ENCODE results near the gene LMTK3.
"Not testable (repeated sequence)": the region's sequence is repeated elsewhere in the genome, so short reads cannot be mapped to it uniquely, and the experiment has no call there.

Gene LMTK3

DNA sequence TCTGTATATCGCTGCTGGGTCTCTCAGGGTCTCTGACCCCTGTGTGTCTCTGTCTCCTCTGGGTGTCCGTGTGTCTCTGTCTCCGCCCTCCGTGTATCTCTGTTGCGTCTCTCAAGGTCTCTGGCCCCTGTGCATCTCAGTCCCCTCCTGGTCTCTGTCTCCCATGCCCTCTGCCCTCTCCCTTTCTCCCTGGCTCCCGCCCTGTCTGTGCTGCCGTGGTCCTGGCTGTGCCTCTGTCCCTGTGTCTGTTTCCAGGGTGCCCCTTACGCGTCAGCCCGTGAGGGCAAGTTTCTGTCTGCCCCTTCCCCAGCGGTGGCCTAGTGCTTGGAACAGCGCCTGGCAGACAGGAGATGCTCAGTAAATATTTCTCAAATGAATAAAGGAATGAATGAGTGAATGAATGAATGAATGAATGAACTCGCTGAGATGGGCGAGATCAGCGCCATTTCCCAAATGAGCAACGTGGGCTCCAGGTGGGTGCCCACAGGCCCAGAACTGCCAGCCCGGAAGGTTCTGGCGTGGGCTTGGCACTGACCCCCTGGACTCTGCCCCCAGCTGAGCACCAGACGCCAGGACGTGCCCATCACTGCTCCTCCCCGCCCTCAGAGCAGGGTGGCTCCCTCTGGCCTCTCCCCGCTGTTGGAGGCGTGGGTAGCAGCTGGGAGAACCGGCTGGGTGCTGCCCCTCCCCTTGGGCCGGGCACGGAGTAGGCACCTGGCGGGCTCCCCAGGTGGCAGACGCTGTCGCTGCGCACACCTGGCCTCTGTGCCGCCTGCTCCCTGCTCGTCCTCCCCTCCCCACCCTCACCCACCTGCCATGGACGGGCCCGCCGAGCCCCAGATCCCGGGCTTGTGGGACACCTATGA lies 40.0 kb upstream of the LMTK3 start, which contains the start of gene SULT2B1:
Gene SULT2B1 (plus strand): TSS at position 736 of the 866 bp plus-strand sequence. CDS start 81 bp downstream, at position 817.
- no peak for DNase-seq (ENCODE audit: low spot score in 2 of 2)
- no peak for ATAC-seq (replicated peaks; ENCODE audit: extremely low read depth, poor library complexity, severe bottlenecking)
- Mint-ChIP-seq H3K27ac (ENCODE audit: low read depth) (no peak within 1 kb of the TSS), H3K4me3 (no peak within 1 kb of the TSS), H3K9me3 (no peaks in the 10 kb centered on the region), H3K27me3 (peaks cover 7% of the 10 kb centered on the region), H3K36me3 (ENCODE audit: insufficient read depth) (no peaks in the 10 kb centered on the region), H3K4me1 (no peaks in the 10 kb centered on the region)

DNA sequence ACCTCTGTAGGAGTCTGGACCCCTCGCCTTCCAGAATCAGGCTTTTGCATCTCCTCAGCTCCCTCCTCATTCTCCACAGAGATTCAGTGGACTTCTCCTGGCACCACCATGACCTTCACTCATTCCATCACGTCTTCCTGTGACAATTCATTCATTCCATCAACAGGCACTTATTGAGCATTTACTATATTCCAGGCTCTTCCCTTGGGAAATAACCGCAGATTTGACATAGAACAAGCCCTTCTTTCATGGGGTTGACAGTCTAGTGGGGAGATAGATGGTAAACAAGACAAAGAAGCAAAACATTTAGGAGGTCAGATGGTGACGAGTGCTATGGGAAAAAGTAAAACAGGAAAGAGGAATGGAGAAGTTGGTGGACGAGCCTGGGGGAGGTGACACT lies 37.7 kb upstream of the LMTK3 start:
- ATAC-seq (replicated peaks; ENCODE audit: extremely low read depth, poor library complexity, severe bottlenecking) (no peak), DNase-seq (ENCODE audit: low spot score in 2 of 2) (no peak)
- Mint-ChIP-seq H3K4me1 (no peaks in the 10 kb centered on the region), H3K4me3 (no peak overlapping the region), H3K27ac (ENCODE audit: low read depth) (no peak overlapping the region), H3K36me3 (ENCODE audit: insufficient read depth) (no peaks in the 10 kb centered on the region), H3K27me3 (peaks cover 7% of the 10 kb centered on the region), H3K9me3 (no peaks in the 10 kb centered on the region)

DNA sequence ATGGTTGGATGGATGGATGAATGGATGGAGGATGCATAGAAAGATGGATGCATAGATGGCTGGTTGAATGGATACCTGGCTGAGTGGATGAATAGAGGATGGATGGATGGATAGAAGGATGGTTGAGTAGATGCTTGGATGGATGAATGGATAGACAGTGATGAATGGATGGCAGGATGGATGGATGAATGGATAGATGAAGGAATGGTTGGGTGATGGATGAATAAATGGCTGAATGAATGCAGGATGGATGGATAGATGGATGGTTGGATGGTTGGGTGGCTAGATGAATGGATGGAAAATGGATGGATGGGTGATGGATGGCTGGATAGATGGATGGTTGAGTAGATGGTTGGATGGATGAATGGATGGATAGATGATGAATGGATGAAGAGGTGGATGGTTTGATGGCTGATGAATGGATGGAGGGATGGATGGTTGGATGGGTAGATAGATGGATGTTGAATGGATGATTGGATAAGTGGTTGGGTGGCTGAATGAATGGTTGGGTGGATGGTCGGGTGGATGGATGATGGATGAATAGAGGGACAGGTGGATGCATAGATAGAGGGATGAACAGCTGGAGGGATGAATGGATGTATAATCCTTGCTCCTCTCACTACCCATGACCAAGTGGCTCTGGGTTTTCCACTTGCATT lies 36.7 kb upstream of the LMTK3 start:
- Mint-ChIP-seq H3K27me3 (peaks cover 7% of the 10 kb centered on the region), H3K4me1 (no peaks in the 10 kb centered on the region), H3K36me3 (ENCODE audit: insufficient read depth) (no peaks in the 10 kb centered on the region), H3K9me3 (no peaks in the 10 kb centered on the region), H3K4me3 (no peak overlapping the region), H3K27ac (ENCODE audit: low read depth) (no peak overlapping the region)
- ATAC-seq (replicated peaks; ENCODE audit: extremely low read depth, poor library complexity, severe bottlenecking) (no peak), DNase-seq (ENCODE audit: low spot score in 2 of 2) (no peak)

DNA sequence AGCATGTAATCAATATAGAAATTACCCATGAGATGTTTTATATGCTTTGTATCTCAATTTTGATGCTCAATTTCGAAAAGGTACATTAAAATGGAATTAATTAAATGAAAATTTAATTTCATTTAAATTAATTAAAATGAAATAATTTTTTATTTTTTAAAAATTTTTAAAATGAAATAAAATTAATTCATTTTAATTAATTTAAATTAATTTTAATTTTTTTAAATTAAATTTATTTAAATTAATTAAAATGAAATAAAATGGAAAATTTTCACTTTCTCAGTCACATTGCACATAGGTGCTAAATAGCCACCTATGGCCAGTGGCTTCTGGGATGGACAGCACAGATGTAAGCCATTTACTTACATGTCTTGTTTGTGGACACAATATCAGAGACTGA lies 36.1 kb upstream of the LMTK3 start:
- ATAC-seq (replicated peaks; ENCODE audit: extremely low read depth, poor library complexity, severe bottlenecking) (no peak), DNase-seq (ENCODE audit: low spot score in 2 of 2) (no peak)
- peaks cover 7% of the 10 kb centered on the region for H3K27me3 Mint-ChIP-seq
- no peaks in the 10 kb centered on the region for H3K4me1 Mint-ChIP-seq
- H3K4me3 Mint-ChIP-seq, result no peak overlapping the region
- no peak overlapping the region for H3K27ac Mint-ChIP-seq (ENCODE audit: low read depth)
- H3K36me3 Mint-ChIP-seq (ENCODE audit: insufficient read depth), result no peaks in the 10 kb centered on the region
- H3K9me3 Mint-ChIP-seq, result no peaks in the 10 kb centered on the region

DNA sequence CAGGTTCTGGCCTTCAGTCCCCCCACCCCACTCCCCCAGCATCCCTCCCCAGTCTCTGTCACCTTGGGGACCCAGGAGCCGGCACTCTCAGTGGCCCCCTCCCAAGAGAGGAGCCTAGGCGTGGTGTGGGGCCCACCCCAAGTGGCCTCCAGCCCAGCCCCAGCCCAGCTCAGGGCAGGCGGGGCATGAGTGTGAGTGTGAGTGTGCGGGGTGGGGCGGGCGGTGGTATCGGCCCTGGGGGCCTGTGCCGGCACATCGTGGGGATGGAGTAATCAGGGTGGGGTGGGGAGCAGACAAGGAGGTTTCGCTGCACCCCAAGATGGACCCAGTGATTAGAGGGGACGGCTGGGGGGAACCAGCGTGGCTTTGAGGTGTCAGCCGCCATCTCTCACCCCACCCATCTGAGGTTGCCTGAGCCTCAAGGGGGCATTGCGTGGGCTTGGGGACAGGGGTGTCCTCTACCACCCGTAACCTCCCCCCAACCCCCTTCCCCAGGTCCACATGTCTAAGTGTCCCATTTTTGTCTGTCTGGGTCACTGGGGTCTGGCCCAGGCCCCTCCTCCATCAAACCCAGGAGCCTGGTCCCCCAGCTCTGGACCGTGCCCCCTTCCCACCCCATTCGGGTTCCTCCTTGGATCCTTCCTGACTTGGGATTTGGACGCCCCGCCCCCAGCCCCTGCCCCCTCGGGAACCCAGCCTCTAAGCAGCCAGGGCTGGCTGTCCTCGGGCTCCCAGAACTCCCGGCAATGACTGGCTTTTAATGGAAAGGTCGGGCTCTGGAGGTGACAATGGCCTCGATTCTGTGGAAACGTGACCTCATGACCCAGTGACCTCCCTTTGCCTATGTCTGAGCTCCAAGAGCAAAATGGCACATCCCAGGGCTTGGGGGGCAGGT lies 33.5 kb upstream of the LMTK3 start:
- ATAC-seq (replicated peaks; ENCODE audit: extremely low read depth, poor library complexity, severe bottlenecking) (no peak), DNase-seq (ENCODE audit: low spot score in 2 of 2) (no peak)
- Mint-ChIP-seq H3K4me1 (no peaks in the 10 kb centered on the region), H3K4me3 (no peak overlapping the region), H3K27ac (ENCODE audit: low read depth) (no peak overlapping the region), H3K27me3 (no peaks in the 10 kb centered on the region), H3K9me3 (no peaks in the 10 kb centered on the region), H3K36me3 (ENCODE audit: insufficient read depth) (no peaks in the 10 kb centered on the region)

DNA sequence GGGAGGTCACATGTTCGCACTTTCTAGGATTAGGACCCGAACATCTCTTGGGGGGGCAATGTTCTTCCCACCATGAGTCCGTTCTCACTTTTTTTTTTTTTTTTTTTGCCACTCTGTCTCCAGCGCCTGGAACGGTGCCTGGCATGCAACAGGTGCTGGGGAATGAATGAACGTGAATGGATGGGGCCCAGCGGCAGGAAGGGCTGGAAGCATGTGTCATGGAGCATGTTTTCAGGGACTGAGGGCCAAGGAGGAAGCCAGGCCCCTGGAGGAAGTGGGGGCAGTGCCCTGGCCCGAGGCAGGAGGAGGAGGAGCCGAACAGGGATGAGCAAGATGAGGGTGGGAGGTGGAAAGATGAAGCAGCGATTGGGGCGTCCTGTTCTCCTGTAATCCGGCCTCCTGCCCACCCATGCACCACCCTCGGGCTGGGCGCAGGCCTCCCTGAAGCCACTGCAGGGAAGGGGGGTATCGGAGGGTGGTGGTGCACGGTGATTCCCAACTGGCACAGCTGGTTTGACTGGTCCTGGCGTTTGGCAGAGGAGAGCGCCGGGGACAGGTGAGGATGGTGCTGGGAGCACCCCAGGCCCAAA lies 31.6 kb upstream of the LMTK3 start:
- Mint-ChIP-seq H3K4me1 (no peaks in the 10 kb centered on the region), H3K27me3 (no peaks in the 10 kb centered on the region), H3K9me3 (no peaks in the 10 kb centered on the region), H3K36me3 (ENCODE audit: insufficient read depth) (no peaks in the 10 kb centered on the region), H3K27ac (ENCODE audit: low read depth) (no peak overlapping the region), H3K4me3 (no peak overlapping the region)
- DNase-seq (ENCODE audit: low spot score in 2 of 2) (no peak), ATAC-seq (replicated peaks; ENCODE audit: extremely low read depth, poor library complexity, severe bottlenecking) (no peak)

DNA sequence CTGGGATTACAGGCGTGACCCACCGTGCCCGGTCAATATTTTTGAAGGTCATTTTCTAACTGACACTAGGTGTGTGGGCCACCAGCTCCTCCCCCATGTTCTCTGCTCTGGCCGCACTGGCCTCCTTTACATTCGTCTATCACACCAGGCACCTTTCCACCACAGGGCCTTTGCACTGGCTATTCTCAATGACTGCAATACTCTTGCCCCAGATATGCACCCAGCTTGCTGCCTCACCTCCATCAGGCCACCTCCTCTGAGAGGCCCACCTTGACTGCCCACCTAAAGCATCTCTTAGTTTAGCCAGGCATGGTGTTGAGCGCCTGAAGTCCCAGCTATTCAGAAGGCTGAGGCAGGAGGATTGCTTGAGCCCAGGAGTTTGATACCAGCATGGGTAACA lies 30.2 kb upstream of the LMTK3 start:
- DNase-seq (ENCODE audit: low spot score in 2 of 2) (no peak), ATAC-seq (replicated peaks; ENCODE audit: extremely low read depth, poor library complexity, severe bottlenecking) (no peak)
- Mint-ChIP-seq H3K27ac (ENCODE audit: low read depth) (no peak overlapping the region), H3K36me3 (ENCODE audit: insufficient read depth) (no peaks in the 10 kb centered on the region), H3K27me3 (no peaks in the 10 kb centered on the region), H3K4me3 (no peak overlapping the region), H3K4me1 (no peaks in the 10 kb centered on the region), H3K9me3 (no peaks in the 10 kb centered on the region)

DNA sequence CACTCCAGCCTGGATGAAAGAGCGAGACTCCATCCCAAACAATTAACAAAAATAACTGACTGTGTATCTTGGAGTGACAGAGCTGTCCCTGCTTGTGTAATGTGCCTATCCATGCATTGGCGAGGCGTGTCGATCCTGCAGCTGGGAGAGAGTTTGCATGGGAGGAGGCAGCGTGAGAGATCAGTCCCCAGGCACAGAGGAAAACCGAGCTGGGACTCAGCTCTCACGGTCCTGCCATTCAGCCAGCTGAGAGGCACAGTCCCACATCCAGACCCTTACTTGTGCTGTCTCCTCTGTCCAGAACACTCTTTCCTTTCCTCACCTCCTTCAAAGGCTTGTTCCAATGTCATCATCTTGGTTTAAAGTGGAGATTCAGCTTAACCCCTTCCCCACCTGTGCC lies 28.5 kb upstream of the LMTK3 start:
- ATAC-seq (replicated peaks; ENCODE audit: extremely low read depth, poor library complexity, severe bottlenecking) (no peak), DNase-seq (ENCODE audit: low spot score in 2 of 2) (no peak)
- H3K4me3 Mint-ChIP-seq, result no peak overlapping the region
- H3K4me1 Mint-ChIP-seq, result no peaks in the 10 kb centered on the region
- H3K9me3 Mint-ChIP-seq, result no peaks in the 10 kb centered on the region
- H3K27ac Mint-ChIP-seq (ENCODE audit: low read depth), result no peak overlapping the region
- no peaks in the 10 kb centered on the region for H3K36me3 Mint-ChIP-seq (ENCODE audit: insufficient read depth)
- H3K27me3 Mint-ChIP-seq, result no peaks in the 10 kb centered on the region

DNA sequence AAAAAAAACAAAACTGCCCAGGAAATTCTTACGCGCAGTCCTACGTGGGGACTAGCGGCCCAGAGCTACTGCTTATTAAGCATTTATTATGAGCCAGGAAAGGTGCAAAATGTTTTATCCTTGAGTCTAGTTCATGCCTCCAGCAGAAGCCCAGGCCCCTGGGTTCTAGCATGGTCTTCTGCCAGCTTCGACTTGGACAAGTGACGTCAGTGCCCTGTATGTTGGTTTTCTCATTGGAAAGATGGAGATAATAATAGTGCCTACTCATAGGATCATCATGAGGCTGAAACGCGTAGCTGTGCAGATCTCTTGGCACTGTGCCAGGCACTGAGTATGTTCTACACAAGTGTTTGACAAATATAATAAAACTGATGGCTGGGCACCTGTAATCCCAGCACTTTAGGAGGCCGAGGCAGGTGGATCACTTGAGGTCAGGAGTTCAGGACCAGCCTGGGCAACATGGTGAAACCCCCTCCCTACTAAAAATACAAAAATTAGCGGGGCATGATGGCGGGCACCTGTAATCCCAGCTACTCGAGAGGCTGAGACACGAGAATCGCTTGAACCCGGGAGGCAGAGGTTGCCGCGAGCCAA lies 28.0 kb upstream of the LMTK3 start:
- no peak for ATAC-seq (replicated peaks; ENCODE audit: extremely low read depth, poor library complexity, severe bottlenecking)

DNA sequence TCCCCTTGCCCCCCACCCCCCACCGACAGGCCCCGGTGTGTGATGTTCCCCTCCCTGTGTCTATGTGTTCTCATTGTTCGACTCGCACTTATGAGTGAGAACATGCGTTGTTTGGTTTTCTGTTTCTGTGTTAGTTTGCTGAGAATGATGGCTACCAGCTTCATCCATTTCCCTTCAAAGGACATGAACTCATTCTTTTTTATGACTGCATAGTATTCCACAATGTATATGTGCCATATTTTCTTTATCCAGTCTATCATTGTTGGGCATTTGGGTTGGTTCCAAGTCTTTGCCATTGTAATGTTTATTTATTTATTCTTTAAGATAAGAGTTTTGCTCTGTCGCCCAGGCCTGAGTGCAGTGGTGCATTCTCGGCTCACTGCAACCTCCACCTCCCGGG lies 26.4 kb upstream of the LMTK3 start:
- not testable (repeated sequence) for H3K36me3 Mint-ChIP-seq (ENCODE audit: insufficient read depth); H3K4me3 Mint-ChIP-seq; H3K27me3 Mint-ChIP-seq; H3K4me1 Mint-ChIP-seq; DNase-seq (ENCODE audit: low spot score in 2 of 2); ATAC-seq (replicated peaks; ENCODE audit: extremely low read depth, poor library complexity, severe bottlenecking); H3K27ac Mint-ChIP-seq (ENCODE audit: low read depth); H3K9me3 Mint-ChIP-seq

More for the DNA sequence above, 28.0 kb upstream of the LMTK3 start:
- H3K4me3 Mint-ChIP-seq, result no peak overlapping the region
- no peaks in the 10 kb centered on the region for H3K27me3 Mint-ChIP-seq
- H3K9me3 Mint-ChIP-seq, result no peaks in the 10 kb centered on the region
- no peaks in the 10 kb centered on the region for H3K4me1 Mint-ChIP-seq
- no peaks in the 10 kb centered on the region for H3K36me3 Mint-ChIP-seq (ENCODE audit: insufficient read depth)
- no peak for DNase-seq (ENCODE audit: low spot score in 2 of 2)
- no peak overlapping the region for H3K27ac Mint-ChIP-seq (ENCODE audit: low read depth)

DNA sequence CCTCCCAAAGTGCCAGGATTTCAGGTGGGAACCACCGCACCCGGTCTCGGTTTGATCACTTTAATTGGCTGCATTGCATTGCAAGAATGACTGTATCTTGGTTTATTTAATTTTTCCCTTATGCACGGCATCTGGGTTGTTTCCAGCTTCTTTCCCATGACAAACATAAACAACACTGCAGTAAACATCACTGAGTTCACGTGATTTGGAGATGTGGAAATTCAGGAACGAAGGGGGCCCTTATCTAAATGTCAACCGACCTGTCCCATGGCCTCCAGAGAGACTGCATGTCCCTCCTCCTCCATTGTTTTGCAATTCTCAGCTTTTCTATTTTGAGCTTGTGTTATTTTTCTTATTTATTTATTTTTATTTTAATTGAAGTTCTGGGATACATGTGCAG lies 25.9 kb upstream of the LMTK3 start:
- peaks cover 3% of the 10 kb centered on the region for H3K27me3 Mint-ChIP-seq
- no peaks in the 10 kb centered on the region for H3K36me3 Mint-ChIP-seq (ENCODE audit: insufficient read depth)
- no peak overlapping the region for H3K27ac Mint-ChIP-seq (ENCODE audit: low read depth)
- no peak for ATAC-seq (replicated peaks; ENCODE audit: extremely low read depth, poor library complexity, severe bottlenecking)
- H3K4me1 Mint-ChIP-seq, result no peaks in the 10 kb centered on the region
- no peak overlapping the region for H3K4me3 Mint-ChIP-seq
- no peak for DNase-seq (ENCODE audit: low spot score in 2 of 2)
- no peaks in the 10 kb centered on the region for H3K9me3 Mint-ChIP-seq

DNA sequence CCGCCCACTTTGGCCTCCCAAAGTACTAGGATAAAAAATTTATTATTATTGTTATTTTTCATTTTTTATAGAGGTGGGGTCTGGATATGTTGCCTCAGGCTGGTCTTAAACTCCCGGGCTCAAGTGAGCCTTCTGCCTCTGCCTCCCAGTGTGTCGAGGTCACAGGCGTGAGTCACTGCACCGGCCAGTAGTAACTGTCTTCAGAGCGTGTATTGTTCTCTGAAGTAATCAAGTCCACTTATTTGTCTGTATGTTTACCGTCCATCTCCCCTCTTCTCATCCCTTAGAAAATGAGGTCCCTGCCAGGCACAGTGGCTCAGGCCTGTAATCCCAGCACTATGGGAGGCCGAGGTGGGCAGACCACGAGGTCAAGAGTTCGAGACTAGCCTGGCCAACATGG lies 22.1 kb upstream of the LMTK3 start:
- DNase-seq (ENCODE audit: low spot score in 2 of 2), result no peak
- Mint-ChIP-seq H3K9me3 (no peaks in the 10 kb centered on the region), H3K4me3 (no peak overlapping the region), H3K27me3 (peaks cover 30% of the 10 kb centered on the region), H3K27ac (ENCODE audit: low read depth) (no peak overlapping the region), H3K36me3 (ENCODE audit: insufficient read depth) (no peaks in the 10 kb centered on the region), H3K4me1 (no peaks in the 10 kb centered on the region)
- ATAC-seq (replicated peaks; ENCODE audit: extremely low read depth, poor library complexity, severe bottlenecking), result no peak
